ENCODE measurements around the gene SMG1. TPM values are rescaled to one million over a fixed set of nuclear protein-coding genes. Genes with fewer than 3 reads are reported as not detected.

Gene SMG1
- total and polyA plus RNA-seq, 2 of the 13 experiments (the other 11 are each of a cell fraction or from before 2014, with no cell fraction given) = 48.7 to 53.7 TPM

DNA sequence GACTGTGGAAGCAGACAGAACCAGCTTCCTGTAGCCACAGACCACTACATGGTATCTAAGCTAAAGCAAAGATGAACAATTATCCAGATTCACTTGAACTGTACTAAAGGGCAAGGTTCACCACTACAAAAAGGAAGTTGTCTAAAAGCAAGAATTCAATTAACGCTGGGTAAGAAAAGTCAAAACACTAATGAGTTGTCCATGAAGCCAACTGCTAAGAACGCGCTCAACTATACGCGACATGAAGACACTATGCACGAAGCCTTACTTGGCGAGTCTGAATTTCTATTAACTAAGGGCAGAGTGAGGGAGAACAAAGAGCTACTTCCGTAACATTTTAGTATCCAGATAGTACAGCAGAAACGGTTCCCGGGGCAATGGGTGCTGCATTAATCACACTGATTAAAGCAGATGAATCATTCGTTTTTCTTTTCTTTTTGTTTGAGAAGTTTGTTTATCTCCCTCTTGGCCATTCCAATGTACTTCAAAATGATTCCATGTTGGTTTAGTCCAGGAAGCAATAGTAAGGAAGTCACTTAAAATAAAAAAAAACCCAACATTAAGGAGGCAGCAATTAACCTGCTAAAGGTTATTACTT is 133.3 kb downstream of the SMG1 start (continued):
- TF ChIP-seq, protein P1, sequence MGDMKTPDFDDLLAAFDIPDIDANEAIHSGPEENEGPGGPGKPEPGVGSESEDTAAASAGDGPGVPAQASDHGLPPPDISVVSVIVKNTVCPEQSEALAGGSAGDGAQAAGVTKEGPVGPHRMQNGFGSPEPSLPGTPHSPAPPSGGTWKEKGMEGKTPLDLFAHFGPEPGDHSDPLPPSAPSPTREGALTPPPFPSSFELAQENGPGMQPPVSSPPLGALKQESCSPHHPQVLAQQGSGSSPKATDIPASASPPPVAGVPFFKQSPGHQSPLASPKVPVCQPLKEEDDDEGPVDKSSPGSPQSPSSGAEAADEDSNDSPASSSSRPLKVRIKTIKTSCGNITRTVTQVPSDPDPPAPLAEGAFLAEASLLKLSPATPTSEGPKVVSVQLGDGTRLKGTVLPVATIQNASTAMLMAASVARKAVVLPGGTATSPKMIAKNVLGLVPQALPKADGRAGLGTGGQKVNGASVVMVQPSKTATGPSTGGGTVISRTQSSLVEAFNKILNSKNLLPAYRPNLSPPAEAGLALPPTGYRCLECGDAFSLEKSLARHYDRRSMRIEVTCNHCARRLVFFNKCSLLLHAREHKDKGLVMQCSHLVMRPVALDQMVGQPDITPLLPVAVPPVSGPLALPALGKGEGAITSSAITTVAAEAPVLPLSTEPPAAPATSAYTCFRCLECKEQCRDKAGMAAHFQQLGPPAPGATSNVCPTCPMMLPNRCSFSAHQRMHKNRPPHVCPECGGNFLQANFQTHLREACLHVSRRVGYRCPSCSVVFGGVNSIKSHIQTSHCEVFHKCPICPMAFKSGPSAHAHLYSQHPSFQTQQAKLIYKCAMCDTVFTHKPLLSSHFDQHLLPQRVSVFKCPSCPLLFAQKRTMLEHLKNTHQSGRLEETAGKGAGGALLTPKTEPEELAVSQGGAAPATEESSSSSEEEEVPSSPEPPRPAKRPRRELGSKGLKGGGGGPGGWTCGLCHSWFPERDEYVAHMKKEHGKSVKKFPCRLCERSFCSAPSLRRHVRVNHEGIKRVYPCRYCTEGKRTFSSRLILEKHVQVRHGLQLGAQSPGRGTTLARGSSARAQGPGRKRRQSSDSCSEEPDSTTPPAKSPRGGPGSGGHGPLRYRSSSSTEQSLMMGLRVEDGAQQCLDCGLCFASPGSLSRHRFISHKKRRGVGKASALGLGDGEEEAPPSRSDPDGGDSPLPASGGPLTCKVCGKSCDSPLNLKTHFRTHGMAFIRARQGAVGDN (CRISPR knock-in tag; IDR thresholded peaks at IDR 0.05) = no peak
- no peak for TF ChIP-seq AKAP8 (CRISPR knock-in tag; IDR thresholded peaks at IDR 0.05)
- no peak for TF ChIP-seq HNRNPK (IDR thresholded peaks at IDR 0.05; ENCODE audit: low read depth, low read length, poor library complexity, severe bottlenecking)
- TF ChIP-seq, protein P2, sequence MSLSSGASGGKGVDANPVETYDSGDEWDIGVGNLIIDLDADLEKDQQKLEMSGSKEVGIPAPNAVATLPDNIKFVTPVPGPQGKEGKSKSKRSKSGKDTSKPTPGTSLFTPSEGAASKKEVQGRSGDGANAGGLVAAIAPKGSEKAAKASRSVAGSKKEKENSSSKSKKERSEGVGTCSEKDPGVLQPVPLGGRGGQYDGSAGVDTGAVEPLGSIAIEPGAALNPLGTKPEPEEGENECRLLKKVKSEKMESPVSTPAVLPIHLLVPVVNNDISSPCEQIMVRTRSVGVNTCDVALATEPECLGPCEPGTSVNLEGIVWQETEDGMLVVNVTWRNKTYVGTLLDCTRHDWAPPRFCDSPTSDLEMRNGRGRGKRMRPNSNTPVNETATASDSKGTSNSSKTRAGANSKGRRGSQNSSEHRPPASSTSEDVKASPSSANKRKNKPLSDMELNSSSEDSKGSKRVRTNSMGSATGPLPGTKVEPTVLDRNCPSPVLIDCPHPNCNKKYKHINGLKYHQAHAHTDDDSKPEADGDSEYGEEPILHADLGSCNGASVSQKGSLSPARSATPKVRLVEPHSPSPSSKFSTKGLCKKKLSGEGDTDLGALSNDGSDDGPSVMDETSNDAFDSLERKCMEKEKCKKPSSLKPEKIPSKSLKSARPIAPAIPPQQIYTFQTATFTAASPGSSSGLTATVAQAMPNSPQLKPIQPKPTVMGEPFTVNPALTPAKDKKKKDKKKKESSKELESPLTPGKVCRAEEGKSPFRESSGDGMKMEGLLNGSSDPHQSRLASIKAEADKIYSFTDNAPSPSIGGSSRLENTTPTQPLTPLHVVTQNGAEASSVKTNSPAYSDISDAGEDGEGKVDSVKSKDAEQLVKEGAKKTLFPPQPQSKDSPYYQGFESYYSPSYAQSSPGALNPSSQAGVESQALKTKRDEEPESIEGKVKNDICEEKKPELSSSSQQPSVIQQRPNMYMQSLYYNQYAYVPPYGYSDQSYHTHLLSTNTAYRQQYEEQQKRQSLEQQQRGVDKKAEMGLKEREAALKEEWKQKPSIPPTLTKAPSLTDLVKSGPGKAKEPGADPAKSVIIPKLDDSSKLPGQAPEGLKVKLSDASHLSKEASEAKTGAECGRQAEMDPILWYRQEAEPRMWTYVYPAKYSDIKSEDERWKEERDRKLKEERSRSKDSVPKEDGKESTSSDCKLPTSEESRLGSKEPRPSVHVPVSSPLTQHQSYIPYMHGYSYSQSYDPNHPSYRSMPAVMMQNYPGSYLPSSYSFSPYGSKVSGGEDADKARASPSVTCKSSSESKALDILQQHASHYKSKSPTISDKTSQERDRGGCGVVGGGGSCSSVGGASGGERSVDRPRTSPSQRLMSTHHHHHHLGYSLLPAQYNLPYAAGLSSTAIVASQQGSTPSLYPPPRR (CRISPR knock-in tag; IDR thresholded peaks at IDR 0.05; ENCODE audit: borderline replicate concordance) = no peak
